ENCODE data around the gene NAALADL1.

Gene NAALADL1

DNA sequence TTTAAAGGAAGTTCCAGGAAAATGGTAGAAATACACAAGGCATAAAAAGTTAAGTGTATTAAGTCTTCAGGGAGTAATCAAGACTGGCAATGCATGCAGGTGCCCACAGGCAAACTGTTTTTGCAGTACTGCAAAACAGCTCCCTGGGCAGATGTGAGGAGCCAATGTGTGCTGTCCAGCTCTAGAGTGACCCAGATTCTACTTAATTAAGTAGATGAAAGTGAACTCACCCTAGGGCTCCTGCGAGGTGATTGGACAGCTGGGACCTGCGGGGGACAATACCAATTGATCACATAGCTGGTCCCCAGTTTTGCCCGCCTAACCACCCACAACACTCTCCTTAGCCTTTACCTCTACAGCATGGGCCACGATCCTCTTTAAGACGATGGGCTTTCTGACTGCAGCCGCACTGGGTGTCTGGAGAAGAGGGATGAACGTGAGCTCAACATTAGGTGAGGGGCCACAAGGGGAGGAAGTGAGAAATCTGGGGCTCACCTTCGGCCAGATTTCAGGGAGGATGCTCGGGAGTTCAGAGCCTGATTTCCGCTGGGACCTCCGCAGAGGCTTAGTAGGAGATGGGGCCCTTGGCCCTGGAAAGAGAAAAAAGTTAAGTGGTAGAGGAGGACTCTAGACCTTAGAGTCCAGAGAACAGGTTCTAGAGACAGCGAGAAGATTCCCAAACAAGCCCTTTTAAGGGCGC lies 24.9 kb upstream of the NAALADL1 start:
- DNase-seq = peak; percentile 15

DNA sequence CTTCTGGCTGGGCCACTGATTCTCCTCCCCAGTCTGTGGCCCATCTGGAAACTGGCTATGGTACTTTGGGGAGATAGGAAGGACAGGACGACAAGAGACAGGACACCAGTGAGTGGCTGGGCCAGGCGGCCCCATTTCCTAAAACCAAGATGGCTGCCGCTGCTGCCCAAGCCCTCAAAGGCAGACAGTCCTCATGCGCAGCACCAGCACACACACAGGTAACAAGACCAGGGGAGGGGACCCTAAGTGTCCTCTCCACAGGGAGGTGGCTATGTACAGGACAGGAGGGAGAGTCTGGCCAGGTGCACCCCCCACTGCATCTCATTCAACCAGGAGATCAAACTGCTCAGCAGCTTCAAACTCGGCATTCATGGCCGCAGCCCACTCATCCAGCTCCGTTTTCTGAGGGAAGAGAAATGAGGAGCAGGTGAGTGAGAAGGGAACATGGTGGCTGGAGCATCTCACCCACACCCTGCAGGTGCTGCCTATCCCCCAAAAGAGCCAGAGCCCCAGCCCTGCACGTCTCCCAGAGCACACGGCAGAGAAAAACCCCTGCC lies 20.5 kb upstream of the NAALADL1 start:
- DNase-seq = no peak

DNA sequence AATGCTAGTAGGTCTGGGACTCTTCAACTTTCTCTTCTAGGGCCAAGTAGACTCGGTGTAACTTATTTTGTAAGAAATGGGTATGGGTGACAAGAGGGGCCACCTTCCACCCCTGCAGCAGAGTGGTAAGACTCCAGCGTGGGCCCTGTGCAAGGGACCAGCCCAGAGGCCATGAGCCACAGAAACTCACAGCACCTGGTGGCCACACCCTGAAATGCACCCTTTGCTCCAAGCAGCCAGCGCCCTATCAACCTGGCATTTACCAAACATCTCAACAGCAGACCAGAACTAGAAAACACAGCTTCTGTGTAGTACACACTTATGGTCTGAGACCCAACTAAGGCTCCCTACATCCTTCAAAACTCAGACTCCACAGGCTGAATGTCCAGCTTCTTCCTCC lies 19.8 kb upstream of the NAALADL1 start:
- peak; percentile 60 for DNase-seq

GRCh38 chr11:65077451-65077850 lies 19.1 kb upstream of the NAALADL1 start:
- no peak for DNase-seq

- no peak for DNase-seq
These were observed 14.2 kb upstream of the NAALADL1 start for GRCh38 chr11:65072631-65072966.

DNA sequence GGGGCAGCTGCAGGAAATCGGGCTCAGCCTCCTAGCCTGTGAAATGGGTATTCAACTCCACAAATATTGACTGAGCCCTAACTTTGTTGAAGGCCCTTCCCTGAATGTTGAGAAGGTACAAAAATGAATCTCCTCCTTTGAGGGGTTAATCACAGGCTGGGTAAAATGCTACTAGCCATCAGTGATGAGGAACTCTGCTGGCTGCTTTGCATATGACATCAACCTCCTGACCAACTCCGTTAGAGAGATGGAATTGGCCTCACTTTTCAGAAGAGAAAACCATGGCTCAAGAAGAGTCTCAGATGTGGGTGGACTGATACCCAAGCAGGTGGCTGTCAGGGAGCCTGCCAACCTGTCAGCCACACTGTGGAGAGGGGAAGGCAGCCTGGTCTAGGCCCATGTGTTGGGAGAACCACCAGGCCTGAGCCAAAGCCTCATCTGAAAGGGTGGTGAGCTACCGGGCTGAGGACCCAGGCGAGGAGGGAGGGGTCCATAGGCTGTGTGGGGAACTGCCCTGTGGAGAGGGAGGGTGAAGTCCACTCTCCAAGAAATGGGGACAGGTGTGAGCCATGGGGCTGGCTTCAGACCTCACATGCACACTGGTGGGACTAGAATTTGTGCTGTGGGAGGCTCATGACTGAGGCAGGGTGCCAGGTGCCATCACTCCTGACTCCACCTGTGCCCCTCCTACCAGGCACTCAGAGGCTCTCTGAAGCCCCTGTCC lies 13.7 kb upstream of the NAALADL1 start:
- no peak for DNase-seq

DNA sequence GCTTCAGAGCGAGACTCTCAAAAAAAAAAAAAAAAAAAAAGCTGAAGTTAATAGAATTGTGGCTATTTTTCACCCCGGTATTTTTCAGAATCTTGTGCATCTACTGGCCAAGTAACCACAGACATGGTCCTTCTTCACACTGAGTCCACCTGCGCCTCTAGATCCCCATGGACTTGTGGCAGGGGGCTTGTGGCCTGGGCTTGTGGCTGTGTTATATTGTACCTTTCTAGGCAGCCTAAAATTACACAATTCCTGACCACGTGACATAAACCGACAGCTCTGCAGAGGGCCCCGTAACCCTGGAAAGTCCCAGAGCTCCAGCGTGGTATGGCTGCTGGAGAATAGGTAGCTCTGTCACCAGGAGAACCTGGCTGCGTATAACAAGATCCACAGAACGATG lies 10.9 kb upstream of the NAALADL1 start:
- no peak for DNase-seq

GRCh38 chr11:65067446-65067845 lies 9.1 kb upstream of the NAALADL1 start:
- no peak for DNase-seq

DNA sequence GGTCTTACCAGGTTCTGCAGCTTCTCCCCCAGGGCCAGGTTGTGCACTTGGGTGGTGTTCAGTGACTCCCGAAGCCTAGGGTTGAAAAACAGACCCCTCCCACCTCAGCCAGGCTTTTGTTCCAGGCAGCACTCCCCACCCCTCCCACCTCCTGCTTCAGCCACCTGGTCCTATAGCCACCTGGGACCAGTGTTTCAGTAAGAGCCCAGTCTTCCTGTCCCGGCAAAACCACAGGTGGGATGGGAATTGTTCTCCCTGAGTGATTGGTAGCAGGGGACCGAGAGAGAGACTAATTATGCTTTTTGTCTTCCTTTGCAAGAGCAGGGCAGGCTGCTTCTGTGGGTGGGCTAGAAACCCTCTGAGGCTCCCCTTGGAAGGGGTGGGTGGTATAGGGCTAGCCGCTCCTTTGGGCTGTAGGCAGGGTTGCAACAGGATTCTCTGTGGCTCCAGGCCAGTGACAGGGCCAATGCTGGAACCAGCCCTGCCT lies 8.5 kb upstream of the NAALADL1 start:
- no peak for DNase-seq

DNA sequence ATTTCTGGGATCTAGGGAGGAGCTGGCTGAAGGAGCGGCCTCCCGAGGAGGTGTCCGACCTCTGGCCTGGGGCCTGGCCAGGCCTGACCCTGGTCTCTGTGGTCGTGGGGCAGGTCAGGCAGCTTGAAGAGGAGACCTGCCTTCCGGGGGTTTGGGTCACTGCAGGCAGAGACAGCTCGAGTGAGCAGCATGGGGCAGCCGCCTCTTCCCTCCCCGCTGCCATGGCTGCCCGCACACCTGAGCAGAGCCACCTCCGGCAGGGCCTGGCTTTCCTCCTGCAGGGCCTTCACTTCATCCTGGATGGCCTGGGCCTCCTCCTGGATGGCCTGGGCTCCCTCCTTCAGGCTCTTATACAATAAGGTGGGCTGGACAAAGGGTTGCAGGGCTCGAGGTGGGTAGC lies 8.0 kb upstream of the NAALADL1 start:
- DNase-seq = no peak

GRCh38 chr11:65065851-65066250 lies 7.5 kb upstream of the NAALADL1 start:
- DNase-seq = no peak

GRCh38 chr11:65064847-65065240 lies 6.5 kb upstream of the NAALADL1 start:
- DNase-seq = no peak

DNA sequence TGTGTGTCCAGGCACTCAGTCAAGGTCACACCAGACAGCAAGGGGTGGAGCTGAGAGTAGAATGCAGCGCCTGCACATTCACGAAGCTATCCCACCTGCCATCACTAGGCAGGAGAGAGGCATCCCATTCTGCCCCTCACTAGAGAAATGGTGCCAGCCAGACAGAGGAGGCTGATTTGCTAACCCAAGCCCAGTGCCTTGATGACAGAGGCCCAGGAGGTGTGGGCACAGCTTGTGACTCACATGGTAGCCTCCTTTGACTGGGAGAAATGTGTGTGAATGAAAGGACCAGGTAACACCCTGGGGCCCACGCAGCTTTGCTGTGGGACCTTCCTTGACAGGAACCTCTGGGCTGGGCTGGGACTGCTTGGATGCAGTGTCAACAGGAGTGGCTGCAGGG lies 5.2 kb upstream of the NAALADL1 start:
- no peak for DNase-seq

- peak; percentile 58 for DNase-seq
These were observed 2.6 kb upstream of the NAALADL1 start for GRCh38 chr11:65060913-65061408.

DNA sequence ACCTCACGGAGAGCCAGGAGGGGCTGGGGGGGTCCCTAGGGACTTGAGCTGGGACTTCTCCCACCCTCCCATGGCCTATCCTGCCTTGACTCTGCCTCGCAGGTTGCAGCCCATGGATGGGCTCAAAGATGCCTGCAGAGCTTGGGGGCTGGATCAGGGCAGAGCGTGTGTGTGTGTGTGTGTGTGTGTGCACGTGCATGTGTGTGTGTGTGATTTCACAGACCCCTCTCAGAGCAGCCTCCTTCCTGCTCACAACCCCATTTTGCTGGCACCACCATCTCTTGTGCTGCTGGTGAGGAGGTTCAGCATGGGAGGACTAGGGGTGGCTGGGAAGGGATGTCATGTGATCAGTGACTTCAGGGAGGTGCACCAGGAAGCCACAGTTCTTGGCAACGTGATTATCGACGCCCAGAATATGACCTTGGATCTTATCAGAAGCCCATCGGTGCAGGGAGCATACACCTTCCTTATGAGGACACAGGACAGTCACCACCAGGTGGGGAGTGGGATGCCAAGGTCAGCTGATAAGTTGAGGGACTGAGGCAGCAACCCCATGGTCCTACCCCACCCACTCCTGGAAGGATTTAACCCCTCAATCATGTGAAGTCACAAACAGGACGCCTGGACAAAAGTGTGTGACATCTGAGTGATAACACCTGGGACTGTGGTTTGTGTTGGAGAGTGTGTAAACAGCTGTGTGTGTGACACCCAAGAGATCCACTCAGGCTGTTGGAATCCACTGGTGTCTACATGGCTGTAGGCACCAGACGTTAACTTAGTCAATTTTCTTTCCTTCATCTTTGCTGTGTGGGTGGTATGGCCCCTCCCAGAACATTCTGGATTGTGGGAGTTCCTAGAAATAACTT lies 1.8 kb upstream of the NAALADL1 start:
- DNase-seq = peak; percentile 28

DNA sequence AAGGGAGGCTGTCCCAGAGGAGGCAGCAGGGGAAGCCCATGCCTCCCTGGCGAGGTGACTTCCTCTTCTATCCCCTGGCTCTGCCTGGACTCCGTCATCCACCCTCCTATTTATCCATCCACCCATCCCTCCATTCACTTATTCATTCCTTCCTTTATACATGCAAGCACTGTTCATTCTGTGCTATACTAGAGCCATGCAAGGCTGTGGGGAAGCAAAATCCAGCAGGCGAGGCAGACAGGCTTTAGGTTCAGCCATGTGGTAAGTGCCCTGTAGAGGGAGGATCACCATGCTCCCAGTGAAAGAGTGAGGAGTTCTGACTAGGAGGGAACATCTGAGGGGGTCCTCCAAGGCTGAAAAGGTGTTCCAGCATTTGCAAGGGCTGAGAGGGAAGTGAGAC lies 1.2 kb upstream of the NAALADL1 start:
- DNase-seq = no peak

- DNase-seq = no peak
These were observed 341 bp downstream of the NAALADL1 start for GRCh38 chr11:65058012-65058411.

- DNase-seq = no peak
These were observed 827 bp downstream of the NAALADL1 start for GRCh38 chr11:65057526-65057925.

- no peak for DNase-seq
These were observed 1.4 kb downstream of the NAALADL1 start for GRCh38 chr11:65056999-65057398.

DNA sequence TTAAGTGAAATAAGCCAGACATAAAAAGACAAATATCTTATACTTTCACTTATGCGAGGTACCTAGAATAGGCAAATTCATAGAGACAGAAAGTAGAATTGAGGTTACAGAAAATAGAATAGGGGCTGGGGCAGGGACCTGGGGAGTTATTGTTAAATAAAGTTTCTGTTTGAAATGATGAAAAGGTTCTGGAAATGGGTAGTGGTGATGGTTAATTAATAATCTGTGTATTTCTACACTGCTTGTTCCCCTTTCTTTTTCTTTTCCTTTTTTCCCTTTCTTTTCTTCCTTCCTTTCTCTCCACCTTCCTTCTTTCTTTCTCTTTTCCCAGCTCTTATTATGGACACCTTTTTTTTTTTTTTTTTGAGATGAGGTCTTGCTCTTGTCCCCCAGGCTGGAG lies 2.8 kb downstream of the NAALADL1 start:
- DNase-seq = no peak

DNA sequence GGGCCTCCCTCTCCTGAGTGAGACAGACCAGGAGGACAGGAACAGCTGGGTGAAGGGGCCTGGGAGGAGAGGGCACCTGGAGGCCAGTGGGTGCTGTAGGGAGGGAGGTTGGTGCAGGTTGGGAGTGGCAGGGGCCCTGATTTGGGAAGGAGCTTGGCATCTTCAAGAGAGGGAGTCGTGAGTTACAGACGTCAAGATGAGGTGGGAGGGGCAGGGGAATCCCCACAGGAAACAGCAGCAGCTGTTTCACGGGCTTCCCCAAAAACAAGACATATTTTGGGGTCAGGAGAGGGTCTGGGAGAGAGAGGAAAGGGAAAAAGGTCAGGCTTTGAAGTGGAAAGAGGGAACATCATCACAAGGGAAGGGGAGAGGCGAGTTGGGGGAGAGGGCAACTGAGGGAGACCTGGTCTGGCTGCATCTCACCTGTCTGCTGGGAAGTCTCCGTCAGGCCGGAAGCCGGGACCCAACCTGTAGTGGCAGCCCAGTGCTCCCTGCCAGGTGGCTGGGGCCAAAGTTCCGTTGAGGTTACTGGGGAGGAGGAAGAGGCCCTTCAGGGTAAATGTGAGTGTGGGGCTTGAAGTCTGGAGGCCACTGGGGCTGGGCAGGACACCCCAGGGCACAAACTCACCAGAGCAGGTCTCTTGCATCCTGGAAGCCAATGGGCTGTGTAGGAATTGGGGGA lies 4.4 kb downstream of the NAALADL1 start:
- DNase-seq = no peak

- no peak for DNase-seq
These were observed 6.9 kb downstream of the NAALADL1 start for GRCh38 chr11:65051398-65051858.

All from hematopoietic multipotent progenitor cell treated with erythropoietin and hydrocortisone succinate and interleukin-3 and kit ligand, for 8 days (in vitro differentiated cells).